22Rv1 (cell line): Measurements from ENCODE around the gene MTA3.

ENCODE experiments used
- CTCF ChIP-seq: fragments of 450-650 bp; IDR thresholded peaks from 2 replicates; pipeline ENCODE4 v1.5.1; 2017; ENCODE audit warnings: mild to moderate bottlenecking
- ZFX ChIP-seq: fragments of 450-650 bp; IDR thresholded peaks from 2 replicates; pipeline ENCODE4 v1.6.1; 2017; ENCODE audit warnings: antibody characterized with exemption, borderline replicate concordance

GRCh38 chr2:42693688-42694479 lies 125.5 kb downstream of the MTA3 start:
- TF ChIP-seq CTCF (no peak), ZFX (no peak)
